Activated naive CD4-positive, alpha-beta T cell treated with Interleukin-2 at 50 U/mL for 16 hours (primary cell): ENCODE results near the gene SHISA2.

Experiments
- DNase-seq: peaks from one replicate; pipeline ENCODE4 v3.0.0-alpha.2; 2020

Gene SHISA2

DNA sequence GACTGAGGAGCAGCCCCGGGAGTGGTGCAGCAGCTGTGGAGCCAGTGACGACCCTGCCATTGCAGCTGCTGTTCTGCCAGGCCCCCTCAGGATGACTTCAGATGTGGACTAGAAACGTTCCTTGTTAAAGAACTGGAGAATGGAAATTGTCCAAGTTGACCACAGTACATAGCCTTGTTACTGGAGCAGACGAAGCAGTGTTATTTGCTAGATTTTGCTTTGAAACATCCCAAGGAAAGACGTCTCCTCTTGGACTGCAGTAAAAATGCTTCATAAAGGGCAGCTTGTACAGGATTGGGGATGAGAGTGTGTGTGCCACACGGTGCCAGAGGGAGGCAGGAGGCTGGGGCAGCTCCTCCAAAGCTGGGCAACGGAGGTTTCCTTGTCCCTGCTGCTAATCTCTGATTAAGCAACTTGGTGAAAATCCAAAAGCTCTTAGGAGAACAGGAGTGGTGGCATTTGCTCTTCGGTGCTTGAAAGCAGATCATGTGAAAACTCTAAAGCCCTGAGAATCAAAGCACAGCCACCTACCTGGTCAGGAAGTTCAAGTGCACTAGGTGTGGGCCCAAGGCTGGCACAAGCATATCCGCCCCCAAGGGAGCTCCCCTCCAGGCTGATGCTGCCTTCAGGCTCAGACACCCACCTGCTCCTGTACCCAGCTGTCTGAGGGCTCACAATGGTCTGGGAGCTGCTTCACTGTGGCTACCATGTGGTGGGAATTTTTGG lies 34.5 kb downstream of the SHISA2 start:
- no peak for DNase-seq

DNA sequence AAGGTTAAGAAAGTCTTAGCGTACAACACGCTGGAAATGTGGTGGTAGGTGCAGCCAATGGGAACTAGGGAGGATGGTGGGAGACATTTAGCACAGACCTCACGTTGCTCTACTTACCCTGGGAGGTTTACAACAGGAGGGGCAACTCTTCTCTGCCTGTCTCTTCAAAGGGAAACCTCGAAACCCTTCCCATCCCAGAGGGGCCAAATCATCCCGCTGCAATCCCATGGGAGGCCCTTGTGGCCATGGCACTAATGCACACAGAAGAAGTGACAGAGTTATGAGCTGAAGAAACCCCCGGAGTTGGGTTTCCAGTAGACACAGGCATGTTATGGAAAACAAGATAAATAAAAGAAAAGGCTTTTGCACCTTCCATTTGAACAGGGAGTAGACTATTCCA lies 35.6 kb downstream of the SHISA2 start:
- no peak for DNase-seq

DNA sequence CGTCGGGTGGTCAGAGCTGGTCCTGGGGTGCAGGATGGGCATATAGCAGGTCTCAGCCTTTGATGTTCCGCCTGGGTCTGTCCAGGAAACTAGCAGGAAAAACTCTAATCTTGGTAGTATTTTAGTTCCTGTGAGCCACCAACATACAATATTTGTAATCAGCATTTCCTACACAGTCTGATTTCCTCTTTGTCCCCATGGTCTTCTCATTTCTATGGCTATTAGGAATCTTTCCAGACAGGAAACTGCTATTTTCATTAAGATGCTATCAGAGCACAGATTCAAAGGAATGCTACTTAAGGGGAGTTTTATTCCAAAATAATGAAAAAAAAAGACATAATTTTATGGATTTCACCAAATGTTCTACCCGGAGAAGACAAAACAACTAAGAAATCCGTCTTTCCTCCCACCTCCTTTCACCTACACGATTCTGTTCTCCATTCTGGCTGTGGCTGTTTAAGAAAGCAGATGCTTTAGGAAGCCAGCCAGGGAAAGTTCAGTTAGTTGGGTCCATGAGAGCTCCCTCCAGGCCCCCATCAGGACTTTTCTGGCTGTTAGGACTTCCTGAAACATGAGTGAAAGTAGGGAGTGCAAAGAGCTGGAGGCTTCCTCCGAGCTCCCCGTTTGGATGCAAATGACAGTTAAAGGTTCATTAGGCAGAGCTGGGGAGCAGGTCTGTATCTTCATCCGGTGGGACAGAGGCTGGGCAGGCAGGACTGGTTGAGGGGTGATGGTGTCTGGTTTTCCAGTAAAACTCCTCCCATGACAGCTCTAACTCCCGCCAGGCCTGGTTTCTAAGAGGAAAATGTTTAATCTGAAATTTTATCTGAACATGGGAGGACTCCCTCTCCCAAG lies 36.3 kb downstream of the SHISA2 start:
- no peak for DNase-seq

DNA sequence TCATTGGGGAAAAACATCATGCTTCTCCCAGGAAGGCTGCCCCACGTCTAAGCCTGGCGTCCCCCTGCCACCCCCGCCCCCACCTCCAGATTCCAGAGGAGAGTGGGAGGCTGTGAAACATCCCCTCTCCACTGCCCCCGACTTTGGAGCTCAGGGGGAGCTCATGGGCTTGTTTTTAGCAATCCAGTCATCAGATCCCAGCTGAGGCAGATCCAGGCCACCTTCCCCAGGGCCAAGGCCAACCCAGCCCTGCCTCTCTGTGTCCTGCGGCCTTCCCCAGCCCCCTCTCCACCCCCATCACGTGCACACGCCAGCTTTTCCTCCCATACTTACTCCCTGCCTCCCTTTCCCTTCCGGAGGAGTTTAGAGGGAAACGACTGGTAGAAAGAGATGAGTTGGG lies 38.8 kb downstream of the SHISA2 start:
- DNase-seq, result no peak

DNA sequence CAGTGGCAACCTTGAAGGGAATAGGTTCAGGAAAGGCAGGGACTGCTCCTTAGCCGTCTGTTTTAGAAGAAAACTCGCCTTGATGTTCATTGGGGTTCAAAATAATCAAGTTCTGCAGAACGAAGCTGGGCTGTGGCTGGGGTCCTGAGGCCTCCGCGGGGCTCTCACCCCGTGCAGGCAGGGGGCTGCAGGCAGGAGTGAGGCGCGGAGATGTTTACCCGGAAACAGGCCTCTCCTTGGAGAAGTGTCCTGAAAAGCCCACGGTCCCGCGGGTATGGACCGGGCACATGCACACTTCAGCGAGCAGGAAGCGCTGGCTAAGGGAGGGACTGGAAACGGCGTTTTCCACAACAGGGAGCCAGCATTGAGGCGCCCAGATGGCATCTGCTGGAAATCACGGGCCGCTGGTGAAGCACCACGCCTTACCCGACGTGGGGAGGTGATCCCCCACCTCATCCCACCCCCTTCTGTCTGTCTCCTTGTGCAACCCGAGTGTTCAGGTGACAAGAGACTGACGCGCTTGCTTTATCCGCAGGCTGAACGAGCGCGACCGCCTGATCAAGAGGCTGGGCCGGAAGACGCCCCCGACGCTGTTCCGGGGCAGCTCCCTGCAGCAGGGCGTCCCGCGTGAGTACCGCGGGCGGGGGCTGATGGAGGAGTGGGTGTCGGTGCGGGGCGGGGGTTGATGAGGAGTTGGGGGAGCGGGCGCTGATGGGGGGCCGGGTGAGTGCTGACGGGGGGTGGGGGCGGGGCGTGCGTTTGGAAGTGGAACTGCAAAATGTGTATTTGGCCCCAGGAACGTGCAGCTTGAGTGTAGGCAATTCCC lies 39.6 kb downstream of the SHISA2 start:
- DNase-seq, result peak; percentile 53

- DNase-seq, result no peak
Measured at GRCh38 chr13:26011208-26011573, 40.6 kb downstream of the SHISA2 start.

DNA sequence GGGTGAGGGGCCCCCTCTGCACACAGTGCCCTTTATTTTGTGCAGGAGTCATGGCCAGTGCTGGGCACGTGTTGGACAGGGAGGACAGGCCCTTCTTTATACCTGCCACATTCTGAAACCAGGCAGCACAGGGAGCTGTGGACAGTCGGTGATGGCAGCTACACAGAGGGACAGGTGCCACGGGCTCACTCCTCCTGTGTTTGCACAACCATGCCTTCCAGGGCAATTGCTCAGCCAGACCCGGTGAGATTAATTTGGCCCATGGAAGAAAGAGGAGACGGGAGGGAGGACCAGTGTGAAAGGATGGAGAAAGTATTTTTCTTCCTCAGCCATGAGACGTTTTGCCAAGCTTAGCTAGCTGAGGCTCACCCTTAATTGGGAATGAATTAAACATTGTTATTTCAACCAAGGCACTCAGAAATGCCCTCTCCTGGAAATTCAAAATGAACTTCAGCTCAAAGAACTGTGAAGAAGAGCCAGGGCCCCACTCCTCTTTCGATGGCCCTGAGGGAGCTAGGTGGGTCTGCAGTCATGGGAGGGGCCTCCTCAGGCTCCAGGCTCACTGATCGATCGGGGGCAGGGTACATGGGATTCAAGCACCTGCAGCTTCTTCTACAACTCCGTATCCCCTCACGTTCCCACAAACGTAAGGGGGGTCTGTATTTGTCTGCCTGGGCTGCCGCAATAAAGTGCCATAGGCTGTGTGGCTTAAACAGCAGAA lies 41.2 kb downstream of the SHISA2 start:
- DNase-seq, result no peak

- DNase-seq, result no peak
Measured at GRCh38 chr13:26007261-26008125, 44.3 kb downstream of the SHISA2 start.
